NCI-H345 (cell line): ENCODE measurements around the gene AGPAT3.

Experiments used
- DNase-seq: peaks from one replicate; lab custom pipeline; 2025; lab: John Stamatoyannopoulos, UW

The AGPAT3 gene

GRCh38 chr21:43997766-43998742 lies 133.0 kb downstream of the AGPAT3 start:
- no peak for DNase-seq

- no peak for DNase-seq
These were observed 135.3 kb downstream of the AGPAT3 start for GRCh38 chr21:44000360-44000759.

GRCh38 chr21:44002511-44002910 lies 137.5 kb downstream of the AGPAT3 start:
- no peak for DNase-seq

- DNase-seq = no peak
These were observed 138.4 kb downstream of the AGPAT3 start for GRCh38 chr21:44003307-44003966.

GRCh38 chr21:44005071-44005470 lies 140.0 kb downstream of the AGPAT3 start:
- DNase-seq = no peak

GRCh38 chr21:44005593-44005992 lies 140.6 kb downstream of the AGPAT3 start:
- no peak for DNase-seq

- DNase-seq = no peak
These were observed 141.1 kb downstream of the AGPAT3 start for GRCh38 chr21:44006017-44006619.

GRCh38 chr21:44006656-44007055 lies 141.6 kb downstream of the AGPAT3 start:
- no peak for DNase-seq

- no peak for DNase-seq
These were observed 145.4 kb downstream of the AGPAT3 start for GRCh38 chr21:44010429-44010828.

- DNase-seq = no peak
These were observed 146.1 kb downstream of the AGPAT3 start for GRCh38 chr21:44011123-44011522.

GRCh38 chr21:44011579-44012473 lies 146.8 kb downstream of the AGPAT3 start, which contains the start of gene TRAPPC10:
Gene TRAPPC10, plus strand, starts transcription at chr21:44012309. Its CDS starts 185 bp downstream, at chr21:44012494.
- DNase-seq = peak; percentile 95

- peak; percentile 66 for DNase-seq
These were observed 147.7 kb downstream of the AGPAT3 start for GRCh38 chr21:44012474-44013379.

- peak; percentile 18 for DNase-seq
These were observed 148.5 kb downstream of the AGPAT3 start for GRCh38 chr21:44013380-44014088.

GRCh38 chr21:44017601-44018000 lies 152.6 kb downstream of the AGPAT3 start:
- no peak for DNase-seq

GRCh38 chr21:44018127-44018526 lies 153.1 kb downstream of the AGPAT3 start:
- no peak for DNase-seq

GRCh38 chr21:44018813-44019567 lies 154.0 kb downstream of the AGPAT3 start:
- no peak for DNase-seq

- DNase-seq = no peak
These were observed 154.5 kb downstream of the AGPAT3 start for GRCh38 chr21:44019568-44019958.

GRCh38 chr21:44020551-44020950 lies 155.5 kb downstream of the AGPAT3 start:
- no peak for DNase-seq

GRCh38 chr21:44021064-44021463 lies 156.0 kb downstream of the AGPAT3 start:
- DNase-seq = no peak
